ENCODE results near the gene CD72. TPM values are rescaled to one million over a fixed set of nuclear protein-coding genes. Genes with fewer than 3 reads are reported as not detected.

CD72 gene
- total RNA-seq, 2 experiments from 2014 or later, result 67.6 to 91.4 TPM

GRCh38 chr9:35649431-35650340 lies 31.5 kb upstream of the CD72 start:
- peak overlapping the region; percentile 89 for H3K27ac ChIP-seq (ENCODE audit: low read depth, low read length, poor library complexity, severe bottlenecking)
- H3K4me2 ChIP-seq (ENCODE audit: low read length), result peak overlapping the region; percentile 78
- intact Hi-C loops (cut with micrococcal nuclease; ENCODE audit: unreplicated experiment), result loop anchor here (1.0 kb wide), 1 partner anchor 45 kb away; no protein-coding TSS in a partner anchor

DNA sequence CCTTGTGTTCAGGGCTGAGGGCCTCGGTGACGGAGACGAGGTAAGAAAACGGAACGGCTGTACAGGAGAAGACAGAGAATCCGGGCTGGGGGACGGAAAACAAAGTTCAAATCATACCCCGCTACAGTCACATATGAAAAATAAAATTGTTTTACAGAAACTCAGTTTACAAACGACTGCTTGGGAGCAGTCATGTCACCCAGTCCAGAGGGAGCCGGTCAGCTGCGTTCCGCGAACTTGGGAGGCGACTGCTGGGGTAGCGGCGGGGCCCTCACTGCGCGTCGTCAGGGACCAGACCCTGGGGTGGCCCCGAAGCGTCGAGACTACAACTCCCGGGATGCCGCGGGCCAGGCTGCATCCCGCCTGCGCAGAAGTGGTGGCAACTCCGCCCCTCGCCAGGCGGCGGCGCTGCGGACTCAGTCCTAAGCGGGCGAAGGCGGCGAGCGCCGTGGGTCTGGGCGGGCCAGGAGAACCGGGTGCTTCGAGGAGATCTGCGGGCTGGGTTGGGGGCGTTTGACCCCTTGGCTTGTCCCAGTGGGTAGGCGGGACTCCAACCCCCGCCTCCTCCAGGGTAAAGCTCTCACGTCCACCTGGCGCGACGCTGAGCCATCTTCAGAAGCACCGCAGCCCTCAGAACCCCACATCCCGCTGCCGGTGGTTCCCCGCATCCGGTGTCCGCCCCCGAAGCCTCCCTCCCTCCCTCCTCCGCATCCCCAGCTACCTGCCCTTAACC lies 28.5 kb upstream of the CD72 start:
- Histone ChIP-seq H3K79me2 (ENCODE audit: insufficient read depth, low read depth, low read length) (peaks cover 35% of the 10 kb centered on the region; the same call in 1 of the 2 replicates), H2AFZ (ENCODE audit: low read length) (peak overlapping the region; percentile 60; the same call in 1 of the 2 replicates), H4K20me1 (ENCODE audit: insufficient read depth, low read length) (no peaks in the 10 kb centered on the region), H3K4me2 (ENCODE audit: low read length) (peak overlapping the region; percentile 78), H3K4me3 (ENCODE audit: low read depth, low read length, poor library complexity, severe bottlenecking) (peak overlapping the region; percentile 92), H3K27ac (ENCODE audit: low read depth, low read length, poor library complexity, severe bottlenecking) (peak overlapping the region; percentile 89), H3K4me1 (ENCODE audit: insufficient read depth, low read length, poor library complexity, severe bottlenecking) (peaks cover 46% of the 10 kb centered on the region), H3K9me2 (ENCODE audit: insufficient read depth, low read length) (no peaks in the 10 kb centered on the region), H3K36me3 (ENCODE audit: insufficient read depth, low read length) (peaks cover 42% of the 10 kb centered on the region), H3K9me3 (ENCODE audit: low read length) (no peaks in the 10 kb centered on the region)
- peak; percentile 93 for DNase-seq (ENCODE audit: low spot score)
- no TSS peak for BruUV-seq (replicated peaks)
- TF ChIP-seq, protein P1, sequence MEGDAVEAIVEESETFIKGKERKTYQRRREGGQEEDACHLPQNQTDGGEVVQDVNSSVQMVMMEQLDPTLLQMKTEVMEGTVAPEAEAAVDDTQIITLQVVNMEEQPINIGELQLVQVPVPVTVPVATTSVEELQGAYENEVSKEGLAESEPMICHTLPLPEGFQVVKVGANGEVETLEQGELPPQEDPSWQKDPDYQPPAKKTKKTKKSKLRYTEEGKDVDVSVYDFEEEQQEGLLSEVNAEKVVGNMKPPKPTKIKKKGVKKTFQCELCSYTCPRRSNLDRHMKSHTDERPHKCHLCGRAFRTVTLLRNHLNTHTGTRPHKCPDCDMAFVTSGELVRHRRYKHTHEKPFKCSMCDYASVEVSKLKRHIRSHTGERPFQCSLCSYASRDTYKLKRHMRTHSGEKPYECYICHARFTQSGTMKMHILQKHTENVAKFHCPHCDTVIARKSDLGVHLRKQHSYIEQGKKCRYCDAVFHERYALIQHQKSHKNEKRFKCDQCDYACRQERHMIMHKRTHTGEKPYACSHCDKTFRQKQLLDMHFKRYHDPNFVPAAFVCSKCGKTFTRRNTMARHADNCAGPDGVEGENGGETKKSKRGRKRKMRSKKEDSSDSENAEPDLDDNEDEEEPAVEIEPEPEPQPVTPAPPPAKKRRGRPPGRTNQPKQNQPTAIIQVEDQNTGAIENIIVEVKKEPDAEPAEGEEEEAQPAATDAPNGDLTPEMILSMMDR (conservative IDR thresholded peaks at IDR 0.05; ENCODE audit: low read length), result peak; percentile 83
- no peak for TF ChIP-seq EZH2phosphoT487 (IDR thresholded peaks at IDR 0.05; ENCODE audit: borderline replicate concordance, low read depth, low read length)
- POLR2A ChIA-PET, result interaction anchor here (0.6 to 7.6 kb wide), 18 partner anchors 11 to 168 kb away, joined by 3 to 110 read pairs (median 4); partner anchors contain the start of genes ARHGEF39, CCDC107, CD72 and HINT2
- CTCF ChIA-PET (ENCODE audit: unreplicated experiment), result interaction anchor here (0.6 to 3.4 kb wide), 8 partner anchors 11 to 50 kb away, joined by 3 to 21 read pairs (median 6); partner anchors contain the start of genes CCDC107 and RMRP
- intact Hi-C loops (cut with micrococcal nuclease; ENCODE audit: unreplicated experiment), result loop anchor here (1.0 to 2.0 kb wide), 2 partner anchors 27 to 86 kb away; partner anchors contain the start of genes CREB3 and TLN1

More at GRCh38 chr9:35649431-35650340, 31.5 kb upstream of the CD72 start:
- BruUV-seq (replicated peaks), result TSS peak; percentile 82
- Histone ChIP-seq H3K9me2 (ENCODE audit: insufficient read depth, low read length) (no peaks in the 10 kb centered on the region), H3K79me2 (ENCODE audit: insufficient read depth, low read depth, low read length) (peaks cover 35% of the 10 kb centered on the region; the same call in 1 of the 2 replicates), H2AFZ (ENCODE audit: low read length) (no peak overlapping the region; the same call in 1 of the 2 replicates), H3K4me1 (ENCODE audit: insufficient read depth, low read length, poor library complexity, severe bottlenecking) (peaks cover 71% of the 10 kb centered on the region), H3K9me3 (ENCODE audit: low read length) (no peaks in the 10 kb centered on the region), H3K36me3 (ENCODE audit: insufficient read depth, low read length) (peaks cover 23% of the 10 kb centered on the region), H4K20me1 (ENCODE audit: insufficient read depth, low read length) (no peaks in the 10 kb centered on the region), H3K4me3 (ENCODE audit: low read depth, low read length, poor library complexity, severe bottlenecking) (peak overlapping the region; percentile 92)
- TF ChIP-seq EZH2phosphoT487 (IDR thresholded peaks at IDR 0.05; ENCODE audit: borderline replicate concordance, low read depth, low read length), result no peak
- TF ChIP-seq, protein P1 (conservative IDR thresholded peaks at IDR 0.05; ENCODE audit: low read length), result no peak
- DNase-seq (ENCODE audit: low spot score), result peak; percentile 67
- ChIA-PET CTCF (ENCODE audit: unreplicated experiment) (interaction anchor here (0.5 to 1.7 kb wide), 5 partner anchors 11 to 660 kb away, joined by 3 to 9 read pairs (median 5); partner anchors contain the start of genes DNAJB5, GBA2 and RGP1), POLR2A (interaction anchor here (0.7 to 7.6 kb wide), 15 partner anchors 8 to 114 kb away, joined by 3 to 110 read pairs (median 6); partner anchors contain the start of genes ARHGEF39, CCDC107, CD72 and CREB3)
